NCI-H1930 (cell line): ENCODE measurements around the gene APOB.
"Not testable (repeated sequence)": the region's sequence is repeated elsewhere in the genome, so short reads cannot be mapped to it uniquely, and the experiment has no call there.

ENCODE experiments used
- DNase-seq, 2 experiments: peaks; one replicate each; lab custom pipeline; 2025; lab: John Stamatoyannopoulos, UW

APOB gene

GRCh38 chr2:21033237-21034155 is 10.4 kb downstream of the APOB start:
- no peak for DNase-seq

GRCh38 chr2:21032338-21033236 is 11.3 kb downstream of the APOB start:
- no peak for DNase-seq

- no peak for DNase-seq
Observed at GRCh38 chr2:21030983-21031968, 12.6 kb downstream of the APOB start.

- DNase-seq: no peak
Observed at GRCh38 chr2:21029519-21029918, 14.4 kb downstream of the APOB start.

GRCh38 chr2:21028951-21029350 is 14.9 kb downstream of the APOB start:
- DNase-seq: not testable (repeated sequence)

- no peak for DNase-seq
Observed at GRCh38 chr2:21028021-21028947, 15.6 kb downstream of the APOB start.

- DNase-seq: no peak
Observed at GRCh38 chr2:21026479-21027282, 17.2 kb downstream of the APOB start.

- no peak for DNase-seq
Observed at GRCh38 chr2:21025690-21026478, 18.0 kb downstream of the APOB start.

- DNase-seq: no peak
Observed at GRCh38 chr2:21024722-21025389, 19.0 kb downstream of the APOB start.

- DNase-seq: no peak
Observed at GRCh38 chr2:21024198-21024597, 19.7 kb downstream of the APOB start.

- no peak for DNase-seq
Observed at GRCh38 chr2:21023419-21024181, 20.3 kb downstream of the APOB start.

- DNase-seq: no peak
Observed at GRCh38 chr2:21022792-21023367, 21.0 kb downstream of the APOB start.

GRCh38 chr2:21021430-21021829 is 22.4 kb downstream of the APOB start:
- no peak for DNase-seq

GRCh38 chr2:21020668-21021288 is 23.1 kb downstream of the APOB start:
- DNase-seq: no peak

- no peak for DNase-seq
Observed at GRCh38 chr2:21020031-21020667, 23.7 kb downstream of the APOB start.

GRCh38 chr2:21019678-21020021 is 24.2 kb downstream of the APOB start:
- DNase-seq: no peak
